ENCODE data around the gene CCDC172. TPM values are rescaled to one million over a fixed set of nuclear protein-coding genes. Genes with fewer than 3 reads are reported as not detected.

Gene CCDC172
- total RNA-seq, 5 donors from 2014 or later (not counting 1 experiment from before 2014, with no cell fraction given), result not detected

- ATAC-seq (replicated peaks in 1 of 4) (no peak), DNase-seq (no peak)
- Mint-ChIP-seq H3K27me3 (peaks cover 0 to 6% of the 10 kb centered on the region in 2 donors), H3K27ac (no peak overlapping the region), H3K4me1 (no peaks in the 10 kb centered on the region), H3K9me3 (peaks cover 0 to 6% (median 2%) of the 10 kb centered on the region in 3 donors), H3K4me3 (no peak overlapping the region), H3K36me3 (no peaks in the 10 kb centered on the region)
- Histone ChIP-seq H3K9me3 (no peaks in the 10 kb centered on the region), H3K36me3 (ENCODE audit: control insufficient read depth in 2 of 2, extremely low read depth in 1 of 2, insufficient read depth in 1 of 2, low read length in 1 of 2) (no peaks in the 10 kb centered on the region), H3K27ac (ENCODE audit: low read length) (no peak overlapping the region), H3K27me3 (replicated peaks in 1 of 2; ENCODE audit: control insufficient read depth in 2 of 2, extremely low read depth in 1 of 2, insufficient read depth in 2 of 2, low read length in 1 of 2) (no peaks in the 10 kb centered on the region), H3K4me3 (ENCODE audit: control insufficient read depth in 1 of 2, extremely low read depth in 1 of 2, low read length in 1 of 2) (no peak overlapping the region), H3K4me1 (ENCODE audit: control insufficient read depth in 1 of 2, extremely low read depth in 1 of 2, insufficient read depth in 2 of 2, low read length in 2 of 2) (peaks cover 0 to 2% of the 10 kb centered on the region in 2 experiments)
- POLR2A ChIA-PET, result no interaction called here
- WGBS (ENCODE audit: insufficient coverage), result 15% methylated on average over 1 of the region's 1 CpG
- CTCF ChIA-PET, result interaction anchor here in 1 of 2 donors (0.7 kb wide), 1 partner anchor 507 kb away, joined by 14 read pairs; no protein-coding TSS in a partner anchor
These were observed 34.6 kb upstream of the CCDC172 start for GRCh38 chr10:116289652-116290051.

- no peaks in the 10 kb centered on the region for H3K4me1 Mint-ChIP-seq
- no peaks in the 10 kb centered on the region for H3K36me3 Mint-ChIP-seq
- Histone ChIP-seq H3K27ac (ENCODE audit: low read length) (no peak overlapping the region), H3K27me3 (replicated peaks in 1 of 2; ENCODE audit: control insufficient read depth in 2 of 2, extremely low read depth in 1 of 2, insufficient read depth in 2 of 2, low read length in 1 of 2) (no peaks in the 10 kb centered on the region), H3K36me3 (ENCODE audit: control insufficient read depth in 2 of 2, extremely low read depth in 1 of 2, insufficient read depth in 1 of 2, low read length in 1 of 2) (no peaks in the 10 kb centered on the region), H3K4me3 (ENCODE audit: control insufficient read depth in 1 of 2, extremely low read depth in 1 of 2, low read length in 1 of 2) (no peak overlapping the region), H3K4me1 (ENCODE audit: control insufficient read depth in 1 of 2, extremely low read depth in 1 of 2, insufficient read depth in 2 of 2, low read length in 2 of 2) (no peaks in the 10 kb centered on the region), H3K9me3 (no peaks in the 10 kb centered on the region)
- H3K27ac Mint-ChIP-seq, result no peak overlapping the region
- peaks cover 0 to 17% of the 10 kb centered on the region in 2 donors for H3K27me3 Mint-ChIP-seq
- CTCF ChIA-PET, result no interaction called here
- no peak for DNase-seq
- POLR2A ChIA-PET, result no interaction called here
- H3K4me3 Mint-ChIP-seq, result no peak overlapping the region
- ATAC-seq (replicated peaks in 1 of 4), result no peak
- peaks cover 2 to 6% (median 6%) of the 10 kb centered on the region in 3 donors for H3K9me3 Mint-ChIP-seq
These were observed 31.8 kb upstream of the CCDC172 start for GRCh38 chr10:116292493-116292892.

GRCh38 chr10:116296291-116296721 is 27.9 kb upstream of the CCDC172 start:
- Mint-ChIP-seq H3K9me3 (peaks cover 0 to 6% (median 6%) of the 10 kb centered on the region in 3 donors), H3K27me3 (peaks cover 0 to 17% of the 10 kb centered on the region in 2 donors), H3K4me1 (no peaks in the 10 kb centered on the region), H3K27ac (no peak overlapping the region), H3K4me3 (no peak overlapping the region), H3K36me3 (no peaks in the 10 kb centered on the region)
- ATAC-seq (replicated peaks in 1 of 4) (no peak), DNase-seq (no peak)
- ChIA-PET CTCF (no interaction called here), POLR2A (no interaction called here)
- H3K27me3 ChIP-seq (replicated peaks in 1 of 2; ENCODE audit: control insufficient read depth in 2 of 2, extremely low read depth in 1 of 2, insufficient read depth in 2 of 2, low read length in 1 of 2), result no peaks in the 10 kb centered on the region
- no peaks in the 10 kb centered on the region for H3K4me1 ChIP-seq (ENCODE audit: control insufficient read depth in 1 of 2, extremely low read depth in 1 of 2, insufficient read depth in 2 of 2, low read length in 2 of 2)
- H3K27ac ChIP-seq (ENCODE audit: low read length), result no peak overlapping the region
- no peak overlapping the region for H3K4me3 ChIP-seq (ENCODE audit: control insufficient read depth in 1 of 2, extremely low read depth in 1 of 2, low read length in 1 of 2)
- WGBS (ENCODE audit: insufficient coverage), result 59% methylated on average over 7 of the region's 7 CpGs
- no peaks in the 10 kb centered on the region for H3K9me3 ChIP-seq
- no peaks in the 10 kb centered on the region for H3K36me3 ChIP-seq (ENCODE audit: control insufficient read depth in 2 of 2, extremely low read depth in 1 of 2, insufficient read depth in 1 of 2, low read length in 1 of 2)

GRCh38 chr10:116298586-116298985 is 25.7 kb upstream of the CCDC172 start:
- peaks cover 0 to 10% of the 10 kb centered on the region in 2 donors for H3K27me3 Mint-ChIP-seq
- ChIA-PET CTCF (no interaction called here), POLR2A (no interaction called here)
- H3K27ac ChIP-seq (ENCODE audit: low read length), result no peak overlapping the region
- ATAC-seq (replicated peaks in 1 of 4), result no peak
- no peaks in the 10 kb centered on the region for H3K4me1 ChIP-seq (ENCODE audit: control insufficient read depth in 1 of 2, extremely low read depth in 1 of 2, insufficient read depth in 2 of 2, low read length in 2 of 2)
- H3K36me3 ChIP-seq (ENCODE audit: control insufficient read depth in 2 of 2, extremely low read depth in 1 of 2, insufficient read depth in 1 of 2, low read length in 1 of 2), result no peaks in the 10 kb centered on the region
- H3K4me3 ChIP-seq (ENCODE audit: control insufficient read depth in 1 of 2, extremely low read depth in 1 of 2, low read length in 1 of 2), result no peak overlapping the region
- H3K4me1 Mint-ChIP-seq, result no peaks in the 10 kb centered on the region
- WGBS (ENCODE audit: insufficient coverage), result no CpG with 5 or more reads among the region's 3 CpGs
- H3K36me3 Mint-ChIP-seq, result no peaks in the 10 kb centered on the region
- no peak overlapping the region for H3K27ac Mint-ChIP-seq
- no peaks in the 10 kb centered on the region for H3K27me3 ChIP-seq (replicated peaks in 1 of 2; ENCODE audit: control insufficient read depth in 2 of 2, extremely low read depth in 1 of 2, insufficient read depth in 2 of 2, low read length in 1 of 2)
- peaks cover 2 to 9% (median 6%) of the 10 kb centered on the region in 3 donors for H3K9me3 Mint-ChIP-seq
- no peak overlapping the region for H3K4me3 Mint-ChIP-seq
- no peak for DNase-seq
- no peaks in the 10 kb centered on the region for H3K9me3 ChIP-seq

- H3K4me1 ChIP-seq (ENCODE audit: control insufficient read depth in 1 of 2, extremely low read depth in 1 of 2, insufficient read depth in 2 of 2, low read length in 2 of 2), result no peaks in the 10 kb centered on the region
- H3K27ac Mint-ChIP-seq, result no peak overlapping the region
- no peaks in the 10 kb centered on the region for H3K27me3 ChIP-seq (replicated peaks in 1 of 2; ENCODE audit: control insufficient read depth in 2 of 2, extremely low read depth in 1 of 2, insufficient read depth in 2 of 2, low read length in 1 of 2)
- no peak overlapping the region for H3K27ac ChIP-seq (ENCODE audit: low read length)
- no CpG with 5 or more reads among the region's 1 CpG for WGBS (ENCODE audit: insufficient coverage)
- H3K9me3 ChIP-seq, result no peaks in the 10 kb centered on the region
- POLR2A ChIA-PET, result interaction anchor here in 1 of 2 donors (0.7 kb wide), 1 partner anchor 129 kb away, joined by 4 read pairs; no protein-coding TSS in a partner anchor
- no peaks in the 10 kb centered on the region for H3K36me3 Mint-ChIP-seq
- H3K4me3 ChIP-seq (ENCODE audit: control insufficient read depth in 1 of 2, extremely low read depth in 1 of 2, low read length in 1 of 2), result no peak overlapping the region
- H3K9me3 Mint-ChIP-seq, result peaks cover 2 to 9% (median 6%) of the 10 kb centered on the region in 3 donors
- ATAC-seq (replicated peaks in 1 of 4) (no peak), DNase-seq (no peak)
- H3K4me3 Mint-ChIP-seq, result no peak overlapping the region
- CTCF ChIA-PET, result no interaction called here
- peaks cover 0 to 10% of the 10 kb centered on the region in 2 donors for H3K27me3 Mint-ChIP-seq
- no peaks in the 10 kb centered on the region for H3K4me1 Mint-ChIP-seq
- no peaks in the 10 kb centered on the region for H3K36me3 ChIP-seq (ENCODE audit: control insufficient read depth in 2 of 2, extremely low read depth in 1 of 2, insufficient read depth in 1 of 2, low read length in 1 of 2)
These were observed 23.7 kb upstream of the CCDC172 start for GRCh38 chr10:116300542-116300941.

GRCh38 chr10:116304923-116305322 is 19.3 kb upstream of the CCDC172 start:
- Histone ChIP-seq H3K4me3 (ENCODE audit: control insufficient read depth in 1 of 2, extremely low read depth in 1 of 2, low read length in 1 of 2) (no peak overlapping the region), H3K9me3 (no peaks in the 10 kb centered on the region), H3K36me3 (ENCODE audit: control insufficient read depth in 2 of 2, extremely low read depth in 1 of 2, insufficient read depth in 1 of 2, low read length in 1 of 2) (no peaks in the 10 kb centered on the region), H3K27ac (ENCODE audit: low read length) (no peak overlapping the region), H3K27me3 (replicated peaks in 1 of 2; ENCODE audit: control insufficient read depth in 2 of 2, extremely low read depth in 1 of 2, insufficient read depth in 2 of 2, low read length in 1 of 2) (no peaks in the 10 kb centered on the region), H3K4me1 (ENCODE audit: control insufficient read depth in 1 of 2, extremely low read depth in 1 of 2, insufficient read depth in 2 of 2, low read length in 2 of 2) (no peaks in the 10 kb centered on the region)
- H3K27me3 Mint-ChIP-seq, result no peaks in the 10 kb centered on the region
- H3K4me3 Mint-ChIP-seq, result no peak overlapping the region
- ATAC-seq (replicated peaks in 1 of 4), result no peak
- no peaks in the 10 kb centered on the region for H3K4me1 Mint-ChIP-seq
- ChIA-PET CTCF (no interaction called here), POLR2A (no interaction called here)
- no peaks in the 10 kb centered on the region for H3K36me3 Mint-ChIP-seq
- H3K9me3 Mint-ChIP-seq, result peaks cover 0 to 9% (median 2%) of the 10 kb centered on the region in 3 donors
- DNase-seq, result no peak
- H3K27ac Mint-ChIP-seq, result no peak overlapping the region
- no CpG with 5 or more reads among the region's 1 CpG for WGBS (ENCODE audit: insufficient coverage)

GRCh38 chr10:116306847-116307246 is 17.4 kb upstream of the CCDC172 start:
- Mint-ChIP-seq H3K4me1 (no peaks in the 10 kb centered on the region), H3K27me3 (no peaks in the 10 kb centered on the region), H3K36me3 (no peaks in the 10 kb centered on the region), H3K27ac (no peak overlapping the region), H3K9me3 (peaks cover 0 to 6% (median 2%) of the 10 kb centered on the region in 3 donors), H3K4me3 (no peak overlapping the region)
- Histone ChIP-seq H3K36me3 (ENCODE audit: control insufficient read depth in 2 of 2, extremely low read depth in 1 of 2, insufficient read depth in 1 of 2, low read length in 1 of 2) (no peaks in the 10 kb centered on the region), H3K27ac (ENCODE audit: low read length) (no peak overlapping the region), H3K9me3 (no peaks in the 10 kb centered on the region), H3K27me3 (replicated peaks in 1 of 2; ENCODE audit: control insufficient read depth in 2 of 2, extremely low read depth in 1 of 2, insufficient read depth in 2 of 2, low read length in 1 of 2) (no peaks in the 10 kb centered on the region), H3K4me1 (ENCODE audit: control insufficient read depth in 1 of 2, extremely low read depth in 1 of 2, insufficient read depth in 2 of 2, low read length in 2 of 2) (no peaks in the 10 kb centered on the region), H3K4me3 (ENCODE audit: control insufficient read depth in 1 of 2, extremely low read depth in 1 of 2, low read length in 1 of 2) (no peak overlapping the region)
- ChIA-PET POLR2A (no interaction called here), CTCF (no interaction called here)
- WGBS (ENCODE audit: insufficient coverage), result no CpG with 5 or more reads among the region's 2 CpGs
- ATAC-seq (replicated peaks in 1 of 4) (no peak), DNase-seq (no peak)
